HepG2 (cell line): Measurements from ENCODE around the gene FRK.

Source experiments
- ARNTL ChIP-seq: sonication (generic); formaldehyde crosslinking; IDR thresholded peaks from 2 replicates; pipeline ENCODE4 v1.4.0; 2020; ENCODE audit warnings: mild to moderate bottlenecking, missing genetic modification reagents
- CHD2 ChIP-seq: IDR thresholded peaks from 2 replicates; pipeline ENCODE4 v1.6.1; 2011; ENCODE audit warnings: low read depth, low read length, improper control_type of control experiment
- CTCF ChIP-seq: sonication (generic); formaldehyde crosslinking; IDR thresholded peaks from 2 replicates; pipeline ENCODE4 v1.5.0; 2020; ENCODE audit warnings: mild to moderate bottlenecking, missing genetic modification reagents, moderate library complexity
- EZH2 ChIP-seq: conservative IDR thresholded peaks from 2 replicates; pipeline ENCODE4 v1.6.1; 2012; ENCODE audit warnings: mild to moderate bottlenecking, low read depth, low read length, moderate library complexity
- PHB2 ChIP-seq: fragments of 450-650 bp; IDR thresholded peaks from 2 replicates; pipeline ENCODE4 v1.6.1; 2018; ENCODE audit not compliant: partially characterized antibody
- POLR2A ChIP-seq, 2 experiments: IDR thresholded peaks; 2 replicates each; pipeline ENCODE4 v1.6.1; 2011; ENCODE audit warnings: low read depth in 2 of 2, low read length in 2 of 2, mild to moderate bottlenecking in 1 of 2, moderate library complexity in 1 of 2; ENCODE audit not compliant: insufficient read depth in 1 of 2
- RXRA ChIP-seq: sonication (generic); formaldehyde crosslinking; IDR thresholded peaks from 2 replicates; pipeline ENCODE4 v1.5.1; 2020; ENCODE audit warnings: missing genetic modification reagents
- SIN3A ChIP-seq: IDR thresholded peaks from 2 replicates; pipeline ENCODE4 v1.6.1; 2011; ENCODE audit warnings: low read depth, mild to moderate bottlenecking, control low read depth, low read length, borderline replicate concordance
- SNRNP70 ChIP-seq: fragments of 200-400 bp; formaldehyde crosslinking; IDR thresholded peaks from 2 replicates; pipeline ENCODE4 v1.6.1; 2017; ENCODE audit warnings: mild to moderate bottlenecking, low read depth, low read length, moderate library complexity
- TBL1XR1 ChIP-seq: fragments of 150-350 bp; IDR thresholded peaks from 2 replicates; pipeline ENCODE4 v1.6.1; 2014; ENCODE audit warnings: borderline replicate concordance, low read length; ENCODE audit not compliant: partially characterized antibody
- TBP ChIP-seq: sonication (generic); formaldehyde crosslinking; IDR thresholded peaks from 2 replicates; pipeline ENCODE4 v1.5.0; 2020; ENCODE audit warnings: missing genetic modification reagents
- USF2 ChIP-seq, 2 experiments: sonication (generic) in 1 of 2; formaldehyde crosslinking in 1 of 2; IDR thresholded peaks; 2 replicates each; pipeline versions ENCODE4 v1.5.1 to v1.6.1; 2011 to 2020; ENCODE audit warnings: borderline replicate concordance in 1 of 2, low read depth in 1 of 2, low read length in 1 of 2, mild to moderate bottlenecking in 1 of 2, missing genetic modification reagents in 1 of 2, moderate library complexity in 1 of 2

DNA sequence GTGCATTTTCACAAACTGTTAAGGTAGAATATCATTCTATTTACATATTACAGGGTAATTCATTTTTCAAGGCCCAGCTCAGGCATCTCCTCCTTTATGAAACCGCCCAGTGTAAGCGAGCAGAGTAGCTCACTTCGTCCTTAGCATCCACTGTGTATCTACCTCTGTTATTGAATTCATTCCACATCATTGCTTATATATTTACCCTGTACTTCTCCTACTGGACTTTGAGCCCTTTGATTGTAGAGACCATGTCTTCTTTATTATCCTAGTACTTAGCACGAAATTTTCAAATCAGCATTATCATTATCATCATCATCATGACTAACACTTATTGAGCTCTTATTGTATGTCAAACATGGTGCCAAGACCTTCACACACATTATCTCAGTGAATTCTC lies 76.7 kb downstream of the FRK start:
- TF ChIP-seq RXRA, result no peak
- no peak for TF ChIP-seq CTCF (CRISPR knock-in tag)
- no peak for TF ChIP-seq SNRNP70
- no peak for TF ChIP-seq ARNTL (CRISPR knock-in tag)
- no peak for TF ChIP-seq TBL1XR1
- TF ChIP-seq PHB2, result no peak
- TF ChIP-seq CHD2, result no peak
- no peak for TF ChIP-seq SIN3A
- TF ChIP-seq POLR2A (IDR thresholded peaks at IDR 0.05; ENCODE audit: insufficient read depth in 1 of 2, low read depth in 2 of 2, low read length in 2 of 2), result no peak
- no peak for TF ChIP-seq TBP (CRISPR knock-in tag)
- TF ChIP-seq EZH2, result no peak
- TF ChIP-seq USF2 (IDR thresholded peaks at IDR 0.05; ENCODE audit: low read depth, low read length), result no peak
- TF ChIP-seq USF2 (CRISPR knock-in tag; IDR thresholded peaks at IDR 0.05; ENCODE audit: borderline replicate concordance), result no peak
